GM12878 (cell line): Measurements from ENCODE around the gene ZNF81. TPM values are rescaled to one million over a fixed set of nuclear protein-coding genes. Genes with fewer than 3 reads are reported as not detected.

Experiments
- ASH2L ChIP-seq: fragments of 300-600, 200-600 bp; sonication (generic); IDR thresholded peaks from 2 replicates; pipeline ENCODE4 v1.6.1; 2017; ENCODE audit warnings: low read depth, mild to moderate bottlenecking, borderline replicate concordance
- CBX5 ChIP-seq: sonication (generic); IDR thresholded peaks from 2 replicates; pipeline ENCODE4 v1.6.1; 2016; ENCODE audit warnings: low read depth, moderate library complexity, mild to moderate bottlenecking, inconsistent platforms
- E4F1 ChIP-seq: fragments of 450-650 bp; IDR thresholded peaks from 2 replicates; pipeline ENCODE4 v1.6.1; 2018; ENCODE audit warnings: borderline replicate concordance, mild to moderate bottlenecking; ENCODE audit not compliant: partially characterized antibody
- EED ChIP-seq: sonication (generic); IDR thresholded peaks from 2 replicates; pipeline ENCODE4 v1.6.1; 2016; ENCODE audit warnings: antibody characterized with exemption, low read depth
- RAD21 ChIP-seq: IDR thresholded peaks from 2 replicates; pipeline ENCODE4 v1.6.1; 2011; ENCODE audit warnings: mild to moderate bottlenecking, low read depth, low read length, moderate library complexity; ENCODE audit not compliant: insufficient read depth
- SMAD1 ChIP-seq: fragments of 450-650 bp; IDR thresholded peaks from 2 replicates; pipeline ENCODE4 v1.6.1; 2018; ENCODE audit warnings: mild to moderate bottlenecking, low read depth; ENCODE audit not compliant: partially characterized antibody
- SMC3 ChIP-seq: IDR thresholded peaks from 2 replicates; pipeline ENCODE4 v1.6.1; 2011; ENCODE audit warnings: low read length, improper control_type of control experiment, borderline replicate concordance
- TBL1XR1 ChIP-seq: IDR thresholded peaks from 2 replicates; pipeline ENCODE4 v1.6.1; 2012; ENCODE audit warnings: low read depth, low read length, improper control_type of control experiment
- YY1 ChIP-seq: IDR thresholded peaks from 2 replicates; pipeline ENCODE4 v1.6.1; 2011; ENCODE audit warnings: low read depth, mild to moderate bottlenecking, low read length
- polyA plus RNA-seq, 11 experiments: library from polyadenylated mRNA; depleted of rRNA in 4 of 11; unstranded in 6 of 11; stranded (reverse) in 5 of 11; fragments of >200 nt; fragmentation: Nextera tagmentation in 4 of 11; fragmentation: Illumina TruSeq in 1 of 11; extraction: Ambion mirVana in 4 of 11; extraction: Trizol in 1 of 11; gene quantifications; 1 replicate in 1 of 11; 2 replicates in 10 of 11; pipeline versions ENCODE4 v1.2.1 to v1.2.3, GENCODE V29; 2011 to 2016; ENCODE audit warnings: inconsistent platforms in 2 of 11, missing spikeins in 2 of 11, low read depth in 1 of 11
- total RNA-seq, 4 experiments: library from RNA; depleted of rRNA in 3 of 4; stranded (reverse); fragments of >200 nt in 3 of 4; fragmentation: Illumina TruSeq in 1 of 4; extraction: Trizol in 1 of 4; gene quantifications; 2 replicates each; pipeline versions ENCODE4 v1.2.1 to v1.2.3, GENCODE V29; 2013 to 2021
- TF ChIP-seq, protein P1 (sequence below), 3 experiments: IDR thresholded peaks in 2 of 3; conservative IDR thresholded peaks in 1 of 3; 2 replicates each; pipeline ENCODE4 v1.5.1; 2011; ENCODE audit warnings: low read depth in 3 of 3, low read length in 3 of 3, mild to moderate bottlenecking in 3 of 3, control low read depth in 2 of 3, moderate library complexity in 2 of 3, inconsistent platforms in 1 of 3, mixed read lengths in 1 of 3; ENCODE audit not compliant: control insufficient read depth in 2 of 3, insufficient read depth in 1 of 3; ENCODE audit errors: extremely low read depth in 1 of 3

The ZNF81 gene
- total and polyA plus RNA-seq, 10 of the 15 experiments (the other 5 are each of a cell fraction or from before 2014, with no cell fraction given) = 3.4 to 7.2 (median 4.4) TPM

- TF ChIP-seq E4F1 (no peak), SMAD1 (no peak), SMC3 (peak; percentile 9; the same call in 1 of the 2 replicates), RAD21 (peak; percentile 40), CBX5 (no peak), ASH2L (no peak), YY1 (no peak), EED (no peak), TBL1XR1 (no peak)
- TF ChIP-seq, protein P1, sequence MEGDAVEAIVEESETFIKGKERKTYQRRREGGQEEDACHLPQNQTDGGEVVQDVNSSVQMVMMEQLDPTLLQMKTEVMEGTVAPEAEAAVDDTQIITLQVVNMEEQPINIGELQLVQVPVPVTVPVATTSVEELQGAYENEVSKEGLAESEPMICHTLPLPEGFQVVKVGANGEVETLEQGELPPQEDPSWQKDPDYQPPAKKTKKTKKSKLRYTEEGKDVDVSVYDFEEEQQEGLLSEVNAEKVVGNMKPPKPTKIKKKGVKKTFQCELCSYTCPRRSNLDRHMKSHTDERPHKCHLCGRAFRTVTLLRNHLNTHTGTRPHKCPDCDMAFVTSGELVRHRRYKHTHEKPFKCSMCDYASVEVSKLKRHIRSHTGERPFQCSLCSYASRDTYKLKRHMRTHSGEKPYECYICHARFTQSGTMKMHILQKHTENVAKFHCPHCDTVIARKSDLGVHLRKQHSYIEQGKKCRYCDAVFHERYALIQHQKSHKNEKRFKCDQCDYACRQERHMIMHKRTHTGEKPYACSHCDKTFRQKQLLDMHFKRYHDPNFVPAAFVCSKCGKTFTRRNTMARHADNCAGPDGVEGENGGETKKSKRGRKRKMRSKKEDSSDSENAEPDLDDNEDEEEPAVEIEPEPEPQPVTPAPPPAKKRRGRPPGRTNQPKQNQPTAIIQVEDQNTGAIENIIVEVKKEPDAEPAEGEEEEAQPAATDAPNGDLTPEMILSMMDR (IDR thresholded peaks at IDR 0.05 in 2 of 3, conservative IDR thresholded peaks at IDR 0.05 in 1 of 3; ENCODE audit: control insufficient read depth in 2 of 3, extremely low read depth in 1 of 3, insufficient read depth in 1 of 3, low read depth in 3 of 3, low read length in 3 of 3) = peak in 2 of 3 experiments; percentile 27 to 47; a peak in 3 of 6 replicates
- TF ChIP-seq, all 136 proteins: peak for 3
Measured at GRCh38 chrX:47854474-47854873, 17.8 kb downstream of the ZNF81 start (continued).
